Fibroblast of lung (primary cell): ENCODE data around the gene CCDC85A. TPM values are rescaled to one million over a fixed set of nuclear protein-coding genes. Genes with fewer than 3 reads are reported as not detected.

Experiments
- DNase-seq, 2 donors: peaks; one replicate each; pipeline versions ENCODE4 v3.0.0 to v3.0.0-alpha.2; 2010; ENCODE audit warnings: low read depth in 2 of 2
- H2AFZ ChIP-seq: 2 replicates; pipeline ENCODE4 v1.5.1; 2012; ENCODE audit warnings: low read length, control low read depth, inconsistent platforms
- H3K27ac ChIP-seq: 2 replicates; pipeline ENCODE4 v1.5.1; 2011; ENCODE audit warnings: low read length, control low read depth; ENCODE audit not compliant: insufficient read depth
- H3K27me3 ChIP-seq: 2 replicates; pipeline ENCODE4 v1.5.1; 2011; ENCODE audit warnings: mild to moderate bottlenecking, low read length; ENCODE audit not compliant: control insufficient read depth, insufficient read depth
- H3K36me3 ChIP-seq: 2 replicates; pipeline ENCODE4 v1.5.1; 2011; ENCODE audit warnings: low read length; ENCODE audit not compliant: control insufficient read depth, insufficient read depth
- H3K4me1 ChIP-seq: 2 replicates; pipeline ENCODE4 v1.5.1; 2011; ENCODE audit warnings: low read length; ENCODE audit not compliant: control insufficient read depth, insufficient read depth; ENCODE audit errors: extremely low read depth
- H3K4me2 ChIP-seq: 2 replicates; pipeline ENCODE4 v1.5.1; 2011; ENCODE audit warnings: low read length, control low read depth; ENCODE audit not compliant: insufficient read depth; ENCODE audit errors: extremely low read depth
- H3K4me3 ChIP-seq, 4 experiments: fragments of 200-600 bp in 1 of 4; sonication (generic) in 1 of 4; replicated peaks in 1 of 4; 2 replicates each; pipeline ENCODE4 v1.5.1; 2011 to 2016; ENCODE audit warnings: low read length in 4 of 4, low read depth in 3 of 4, mild to moderate bottlenecking in 3 of 4, control low read depth in 2 of 4, inconsistent platforms in 1 of 4, mixed read lengths in 1 of 4; ENCODE audit not compliant: insufficient read depth in 1 of 4; ENCODE audit errors: control extremely low read depth in 1 of 4
- H3K79me2 ChIP-seq: 2 replicates; pipeline ENCODE4 v1.5.1; 2012; ENCODE audit warnings: mild to moderate bottlenecking, low read length, inconsistent platforms; ENCODE audit not compliant: control insufficient read depth, insufficient read depth
- H3K9ac ChIP-seq: 2 replicates; pipeline ENCODE4 v1.5.1; 2011; ENCODE audit warnings: mild to moderate bottlenecking, low read length, control low read depth; ENCODE audit not compliant: insufficient read depth
- H3K9me3 ChIP-seq: 2 replicates; pipeline ENCODE4 v1.5.1; 2012; ENCODE audit warnings: low read depth, low read length; ENCODE audit not compliant: control insufficient read depth, insufficient read depth
- H4K20me1 ChIP-seq: 2 replicates; pipeline ENCODE4 v1.5.1; 2011; ENCODE audit warnings: low read length; ENCODE audit not compliant: control insufficient read depth, insufficient read depth; ENCODE audit errors: extremely low read depth
- EZH2 ChIP-seq: IDR thresholded peaks from 2 replicates; pipeline ENCODE4 v1.5.1; 2012; ENCODE audit warnings: low read length, control low read depth, mild to moderate bottlenecking; ENCODE audit errors: missing control alignments
- polyA plus RNA-seq, 2 donors: library from polyadenylated mRNA; depleted of rRNA in 1 of 2; stranded (reverse) in 1 of 2; unstranded in 1 of 2; fragments of >200 nt; gene quantifications; 2 replicates each; pipeline ENCODE4 v1.2.1, GENCODE V29; 2011 to 2012; ENCODE audit warnings: missing spikeins in 1 of 2
- total RNA-seq: library from RNA; depleted of rRNA; stranded (reverse); fragments of >200 nt; gene quantifications from 2 replicates; pipeline ENCODE4 v1.2.1, GENCODE V29; 2014
- TF ChIP-seq, protein P1 (sequence below), 2 donors: IDR thresholded peaks in 1 of 2; conservative IDR thresholded peaks in 1 of 2; 1 replicate in 1 of 2; 2 replicates in 1 of 2; pipeline ENCODE4 v1.5.1; 2011 to 2012; ENCODE audit warnings: low read length in 2 of 2, control low read depth in 1 of 2, inconsistent platforms in 1 of 2, low read depth in 1 of 2, mild to moderate bottlenecking in 1 of 2

CCDC85A gene
- total and polyA plus RNA-seq, 2 donors (not counting 1 experiment from before 2014, with no cell fraction given): 0.03 TPM; not detected in 1

- DNase-seq: no peak
- no peak overlapping the region for H3K4me3 ChIP-seq
- H3K4me2 ChIP-seq: no peak overlapping the region
- H2AFZ ChIP-seq: no peak overlapping the region
- H3K4me1 ChIP-seq: no peaks in the 10 kb centered on the region
- no peaks in the 10 kb centered on the region for H3K27me3 ChIP-seq
- H4K20me1 ChIP-seq: no peaks in the 10 kb centered on the region
- no peak overlapping the region for H3K9ac ChIP-seq
- H3K27ac ChIP-seq: no peak overlapping the region
- no peaks in the 10 kb centered on the region for H3K9me3 ChIP-seq
- H3K79me2 ChIP-seq: no peaks in the 10 kb centered on the region
- H3K36me3 ChIP-seq: no peaks in the 10 kb centered on the region
- TF ChIP-seq EZH2: no peak
- TF ChIP-seq, protein P1, sequence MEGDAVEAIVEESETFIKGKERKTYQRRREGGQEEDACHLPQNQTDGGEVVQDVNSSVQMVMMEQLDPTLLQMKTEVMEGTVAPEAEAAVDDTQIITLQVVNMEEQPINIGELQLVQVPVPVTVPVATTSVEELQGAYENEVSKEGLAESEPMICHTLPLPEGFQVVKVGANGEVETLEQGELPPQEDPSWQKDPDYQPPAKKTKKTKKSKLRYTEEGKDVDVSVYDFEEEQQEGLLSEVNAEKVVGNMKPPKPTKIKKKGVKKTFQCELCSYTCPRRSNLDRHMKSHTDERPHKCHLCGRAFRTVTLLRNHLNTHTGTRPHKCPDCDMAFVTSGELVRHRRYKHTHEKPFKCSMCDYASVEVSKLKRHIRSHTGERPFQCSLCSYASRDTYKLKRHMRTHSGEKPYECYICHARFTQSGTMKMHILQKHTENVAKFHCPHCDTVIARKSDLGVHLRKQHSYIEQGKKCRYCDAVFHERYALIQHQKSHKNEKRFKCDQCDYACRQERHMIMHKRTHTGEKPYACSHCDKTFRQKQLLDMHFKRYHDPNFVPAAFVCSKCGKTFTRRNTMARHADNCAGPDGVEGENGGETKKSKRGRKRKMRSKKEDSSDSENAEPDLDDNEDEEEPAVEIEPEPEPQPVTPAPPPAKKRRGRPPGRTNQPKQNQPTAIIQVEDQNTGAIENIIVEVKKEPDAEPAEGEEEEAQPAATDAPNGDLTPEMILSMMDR (conservative IDR thresholded peaks at IDR 0.05 in 1 of 2, IDR thresholded peaks at IDR 0.05 in 1 of 2; ENCODE audit: low read depth in 1 of 2, low read length in 2 of 2): no peak
Measured at GRCh38 chr2:56326346-56326741, 142.6 kb downstream of the CCDC85A start.

DNA sequence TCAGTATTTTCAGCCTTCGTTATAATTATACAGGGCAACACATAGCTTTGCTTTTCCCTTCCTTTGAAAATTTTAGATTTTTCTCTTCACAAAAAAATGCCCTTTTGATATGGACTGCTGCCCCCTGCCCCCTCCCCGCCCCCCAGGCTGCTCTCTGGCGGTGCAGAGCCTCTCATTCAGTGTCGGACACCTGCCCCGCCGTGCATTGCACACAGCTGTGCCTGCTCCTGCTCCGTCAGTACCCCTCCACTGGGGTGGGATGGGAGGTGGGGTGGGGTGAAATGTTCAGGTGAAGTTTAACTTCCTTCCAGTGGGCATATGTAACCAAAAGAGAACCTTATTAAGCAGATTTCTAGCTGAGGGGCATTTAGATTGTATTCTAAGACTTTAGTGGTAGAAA, 148.0 kb downstream of the CCDC85A start:
- H3K27ac ChIP-seq: no peak overlapping the region
- no peak overlapping the region for H3K4me2 ChIP-seq
- H3K27me3 ChIP-seq: no peaks in the 10 kb centered on the region
- H3K9ac ChIP-seq: no peak overlapping the region
- no peaks in the 10 kb centered on the region for H3K79me2 ChIP-seq
- TF ChIP-seq, protein P1 (conservative IDR thresholded peaks at IDR 0.05 in 1 of 2, IDR thresholded peaks at IDR 0.05 in 1 of 2; ENCODE audit: low read depth in 1 of 2, low read length in 2 of 2): no peak
- TF ChIP-seq EZH2: no peak
- no peaks in the 10 kb centered on the region for H3K36me3 ChIP-seq
- DNase-seq: no peak
- H4K20me1 ChIP-seq: no peaks in the 10 kb centered on the region
- no peaks in the 10 kb centered on the region for H3K9me3 ChIP-seq
- no peaks in the 10 kb centered on the region for H3K4me1 ChIP-seq
- H2AFZ ChIP-seq: no peak overlapping the region
- no peak overlapping the region for H3K4me3 ChIP-seq

GRCh38 chr2:56333812-56334485, 150.2 kb downstream of the CCDC85A start:
- Histone ChIP-seq H3K4me2 (no peak overlapping the region), H3K79me2 (no peaks in the 10 kb centered on the region), H3K4me1 (no peaks in the 10 kb centered on the region), H3K9ac (no peak overlapping the region), H3K36me3 (no peaks in the 10 kb centered on the region), H2AFZ (no peak overlapping the region), H3K27me3 (no peaks in the 10 kb centered on the region), H3K4me3 (no peak overlapping the region), H4K20me1 (no peaks in the 10 kb centered on the region), H3K9me3 (no peaks in the 10 kb centered on the region), H3K27ac (no peak overlapping the region)
- DNase-seq: peak in 1 of 2 donors; percentile 21
- TF ChIP-seq, protein P1 (conservative IDR thresholded peaks at IDR 0.05 in 1 of 2, IDR thresholded peaks at IDR 0.05 in 1 of 2; ENCODE audit: low read depth in 1 of 2, low read length in 2 of 2): no peak
- TF ChIP-seq EZH2: no peak
